Left ventricle myocardium superior (tissue), 1 donor: ENCODE data around the gene SLC7A4. TPM values are rescaled to one million over a fixed set of nuclear protein-coding genes. Genes with fewer than 3 reads are reported as not detected.

Source experiments
- ATAC-seq: fragments of 200-7000 bp; cut with Tn5 transposase; one replicate; pipeline ENCODE4 v1.9.1; 2020; ENCODE audit warnings: mild to moderate bottlenecking, moderate library complexity
- DNase-seq: peaks from one replicate; pipeline ENCODE4 v3.0.0-alpha.2; 2020
- intact Hi-C: fragments of 100-400 bp; cut with micrococcal nuclease; formaldehyde crosslinking; loops from one replicate; pipeline ENCODE4 v1.11.0; 2022
- total RNA-seq: library from RNA; stranded (reverse); fragmentation: NEBNext Ultra II Directional; extraction: Animal tissue kit (Norgen Biotek cat#: 25700); gene quantifications from one replicate; pipeline ENCODE4 v1.2.1, GENCODE V29; 2021
- donor health status: DM: no; HTN: yes; CAD: no; lungs with severe emphysema.

The SLC7A4 gene
- total RNA-seq, 1 donor from 2014 or later = 0.30 TPM

DNA sequence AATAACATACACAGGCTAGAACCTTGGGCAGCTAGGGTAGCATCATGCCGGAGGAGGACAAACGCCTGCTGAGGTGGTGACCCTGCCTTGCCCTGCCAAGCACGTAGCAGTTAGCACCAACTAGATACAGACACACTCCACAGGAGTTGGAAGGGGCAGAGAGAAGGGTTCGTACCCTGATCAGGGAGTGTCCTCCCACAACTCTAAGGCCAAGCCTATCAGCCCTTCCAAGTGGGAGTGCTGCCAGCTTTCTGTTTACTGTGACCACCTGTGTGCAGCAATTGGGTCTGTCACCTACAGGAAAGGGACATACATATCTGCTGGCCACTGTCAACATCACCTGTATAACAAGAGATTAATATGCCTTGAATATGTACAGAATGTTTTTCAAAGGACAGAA lies 28.6 kb downstream of the SLC7A4 start:
- intact Hi-C loops = no loop called here
- no peak for DNase-seq
- ATAC-seq = no peak

DNA sequence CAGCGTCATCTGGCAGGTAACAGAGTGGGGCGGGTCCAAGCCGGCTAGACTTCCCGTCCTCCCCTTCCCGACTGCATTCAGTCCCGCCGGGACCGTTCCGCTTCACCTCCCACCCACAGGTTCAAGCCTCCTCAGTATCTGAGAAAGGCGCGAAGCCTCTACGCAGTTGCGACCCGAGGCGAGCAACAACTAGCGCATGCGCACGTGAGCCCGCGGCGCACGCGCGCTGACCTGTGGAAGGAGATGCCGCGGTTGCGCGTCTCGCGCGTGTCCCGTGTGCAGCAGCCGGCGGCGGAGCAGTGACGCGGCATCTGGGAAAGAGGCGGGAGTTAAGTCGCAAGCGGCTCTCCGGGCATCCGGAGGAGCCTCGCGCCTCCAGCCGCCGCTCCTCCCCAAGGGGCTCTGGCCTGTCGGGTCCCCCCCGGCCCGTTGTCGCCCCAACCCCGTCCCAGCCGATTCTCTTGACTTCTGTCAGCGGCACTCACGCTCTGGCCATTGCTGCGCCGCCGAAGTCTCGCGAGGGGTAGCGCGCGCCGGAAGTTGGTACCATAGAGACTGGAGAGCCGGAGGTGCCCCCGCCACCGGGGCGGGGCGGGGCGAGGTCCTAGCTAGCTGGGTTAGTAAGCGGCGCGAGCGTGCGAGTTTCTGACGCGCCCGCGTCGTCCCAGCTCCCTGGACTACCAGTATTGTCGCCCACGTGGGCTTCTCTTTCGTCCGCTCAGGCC lies 30.6 kb downstream of the SLC7A4 start, which contains the start of gene THAP7:
THAP7 (minus strand) TSS at position 518 of the 725 bp plus-strand sequence; CDS start at position 311, 207 bp downstream.
- peak; percentile 99 for DNase-seq

DNA sequence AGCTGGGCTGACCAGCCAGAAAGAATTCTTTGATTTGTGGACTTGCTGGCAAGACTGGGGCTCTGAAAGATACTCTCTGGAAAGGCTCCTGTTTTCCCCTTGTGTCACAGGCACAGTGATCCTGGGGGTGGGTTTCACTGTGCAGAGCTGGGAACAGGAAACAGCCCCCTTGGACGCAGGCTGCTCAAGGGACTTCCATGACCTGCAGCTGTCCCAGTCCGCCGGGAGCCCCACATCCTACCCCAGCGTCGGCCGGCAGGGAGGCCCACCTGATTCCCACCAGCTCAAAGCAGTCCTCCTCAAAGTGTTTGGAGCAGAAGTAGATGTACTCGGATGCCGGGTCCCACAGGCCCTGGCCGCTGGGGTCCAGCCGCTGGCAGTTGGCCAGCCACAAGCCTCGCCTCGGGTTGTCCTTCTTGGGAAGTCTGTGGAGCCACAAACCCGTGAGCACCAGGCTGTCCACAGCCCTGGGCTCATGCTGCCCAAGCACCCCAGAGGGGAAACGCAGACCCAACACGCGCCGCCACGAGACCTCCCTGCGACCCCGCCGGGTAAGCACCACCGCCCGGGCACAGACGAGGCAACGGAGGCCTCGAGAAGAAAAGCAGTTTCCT lies 31.3 kb downstream of the SLC7A4 start:
- ATAC-seq = peak; percentile 19
- no peak for DNase-seq
- intact Hi-C loops = no loop called here

More for the DNA sequence above, 30.6 kb downstream of the SLC7A4 start, which contains the start of gene THAP7:
- ATAC-seq = peak; percentile 96
- intact Hi-C loops = no loop called here

DNA sequence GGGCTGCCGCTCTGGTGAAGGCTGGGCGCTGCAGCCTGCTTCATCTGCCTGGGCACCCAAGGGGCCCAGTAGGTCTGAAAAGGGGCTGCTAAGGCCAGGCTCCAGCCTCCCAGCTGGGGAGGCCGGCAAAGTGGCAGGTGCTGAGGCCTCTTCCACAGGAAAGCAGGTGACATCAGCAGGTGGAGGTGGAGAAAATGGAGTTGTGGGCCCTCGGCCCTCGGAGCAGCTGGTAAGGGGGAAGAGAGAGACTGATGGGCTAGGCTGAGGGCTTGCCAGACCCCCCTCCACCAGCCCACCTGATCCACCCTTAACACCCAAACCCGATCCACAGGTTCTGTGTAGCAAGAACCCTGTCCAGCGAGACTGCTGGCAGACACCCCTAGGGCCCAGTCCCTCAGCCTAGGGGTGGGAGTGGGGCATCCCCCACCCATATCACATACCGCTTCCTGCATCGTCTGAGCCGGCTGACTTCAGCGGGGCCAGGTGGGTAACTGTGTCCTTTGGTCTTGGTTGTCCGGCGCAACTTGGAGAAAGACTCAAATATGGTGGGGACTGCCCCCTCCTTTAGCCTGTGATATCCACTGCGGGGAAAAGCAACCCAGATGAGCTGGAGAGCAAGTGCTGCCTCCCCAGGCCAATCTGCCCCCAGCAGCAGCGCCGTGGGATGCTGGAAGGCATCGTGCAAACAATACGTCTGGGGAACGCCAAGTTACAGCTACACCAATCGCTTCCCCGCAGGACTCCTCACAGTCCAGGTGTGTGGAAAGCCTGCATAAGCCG lies 32.0 kb downstream of the SLC7A4 start:
- ATAC-seq (no peak), DNase-seq (no peak)
- intact Hi-C loops = no loop called here

DNA sequence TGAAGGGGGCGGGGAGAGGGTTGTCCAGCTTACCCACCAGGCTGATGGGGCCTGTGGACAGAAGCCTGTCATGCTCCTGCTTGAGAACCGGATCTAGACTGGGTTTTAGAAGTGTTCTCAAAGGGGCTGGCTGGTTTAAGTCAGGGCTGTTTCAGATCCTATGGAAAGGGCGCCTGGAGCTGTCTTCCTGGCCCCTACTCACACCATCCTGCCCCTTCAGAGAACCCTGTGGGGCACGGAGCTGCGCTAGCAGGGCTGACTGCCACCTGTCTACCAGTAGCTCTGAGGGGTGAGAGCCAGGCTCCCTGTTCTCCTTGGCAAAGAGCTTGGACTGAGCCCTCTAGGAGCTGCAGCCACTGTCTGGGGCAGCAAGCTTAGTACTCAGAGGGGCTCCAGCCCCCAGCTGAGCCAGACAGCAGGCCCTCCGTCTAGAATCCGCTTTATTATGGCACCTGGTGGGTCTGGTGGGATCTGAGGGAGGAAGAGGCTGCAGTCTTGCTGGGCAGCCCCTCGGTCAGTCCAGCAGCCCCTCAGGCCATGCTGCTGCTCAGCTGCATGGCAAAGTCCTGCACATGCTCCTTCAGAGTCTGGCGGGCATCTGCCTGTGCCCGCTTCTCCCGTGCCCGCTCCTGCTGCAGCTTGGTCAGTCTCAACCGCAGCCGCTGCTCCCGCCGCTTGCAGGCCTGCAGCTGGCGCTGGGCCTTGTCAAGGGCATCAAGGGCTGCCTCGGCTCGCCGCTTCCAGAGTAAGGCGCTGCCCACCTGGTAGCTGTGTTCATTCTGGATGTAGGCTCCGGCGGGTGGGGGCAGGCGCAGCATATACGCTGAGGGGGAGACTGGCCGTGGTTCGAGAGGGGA lies 32.8 kb downstream of the SLC7A4 start:
- DNase-seq (no peak), ATAC-seq (no peak)
- intact Hi-C loops = no loop called here

DNA sequence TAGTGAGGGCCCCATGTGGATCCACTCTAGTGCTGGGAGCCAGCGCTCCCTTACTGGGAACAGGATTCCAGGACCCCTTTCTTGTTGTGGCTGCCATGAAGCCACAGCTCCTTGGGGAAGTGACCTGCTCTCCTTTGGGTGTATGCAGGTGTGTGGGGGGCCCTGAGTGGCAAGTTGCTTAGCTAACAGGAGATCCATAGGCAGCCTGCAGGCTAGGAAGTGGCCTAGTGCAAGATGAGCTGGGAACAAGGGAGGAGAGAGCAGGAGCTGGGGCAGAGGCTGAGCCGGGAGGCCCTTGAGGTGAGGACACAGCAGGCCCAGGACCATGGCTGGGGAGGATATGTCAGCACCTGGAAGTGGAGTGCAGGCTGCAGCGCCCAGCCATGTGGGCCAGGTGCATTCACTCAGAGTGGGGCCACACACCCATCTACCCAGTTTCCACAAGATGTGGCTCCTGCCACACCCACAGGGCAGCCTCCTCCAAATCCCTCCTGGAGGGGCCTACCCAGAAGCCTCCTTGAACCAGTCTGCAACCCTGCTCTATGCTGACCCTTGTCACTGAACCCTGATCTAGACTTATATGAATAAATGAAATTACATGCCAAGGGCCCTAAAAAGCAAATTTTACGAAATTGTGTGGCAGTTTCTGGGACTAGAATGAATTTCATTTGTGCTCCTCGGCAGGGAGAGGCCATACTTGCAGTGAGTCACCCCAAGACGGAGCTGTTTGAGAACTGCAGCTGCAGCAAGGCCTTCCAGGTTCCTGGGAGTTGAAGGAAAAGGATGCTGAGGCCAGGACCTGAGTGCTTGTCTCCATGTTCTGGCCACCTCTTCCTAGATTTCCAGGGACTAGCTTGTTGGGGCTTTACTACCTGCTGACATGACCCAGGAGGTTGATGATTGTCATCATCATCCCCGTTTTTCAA lies 33.7 kb downstream of the SLC7A4 start:
- ATAC-seq = no peak
- DNase-seq = no peak
- intact Hi-C loops = no loop called here

DNA sequence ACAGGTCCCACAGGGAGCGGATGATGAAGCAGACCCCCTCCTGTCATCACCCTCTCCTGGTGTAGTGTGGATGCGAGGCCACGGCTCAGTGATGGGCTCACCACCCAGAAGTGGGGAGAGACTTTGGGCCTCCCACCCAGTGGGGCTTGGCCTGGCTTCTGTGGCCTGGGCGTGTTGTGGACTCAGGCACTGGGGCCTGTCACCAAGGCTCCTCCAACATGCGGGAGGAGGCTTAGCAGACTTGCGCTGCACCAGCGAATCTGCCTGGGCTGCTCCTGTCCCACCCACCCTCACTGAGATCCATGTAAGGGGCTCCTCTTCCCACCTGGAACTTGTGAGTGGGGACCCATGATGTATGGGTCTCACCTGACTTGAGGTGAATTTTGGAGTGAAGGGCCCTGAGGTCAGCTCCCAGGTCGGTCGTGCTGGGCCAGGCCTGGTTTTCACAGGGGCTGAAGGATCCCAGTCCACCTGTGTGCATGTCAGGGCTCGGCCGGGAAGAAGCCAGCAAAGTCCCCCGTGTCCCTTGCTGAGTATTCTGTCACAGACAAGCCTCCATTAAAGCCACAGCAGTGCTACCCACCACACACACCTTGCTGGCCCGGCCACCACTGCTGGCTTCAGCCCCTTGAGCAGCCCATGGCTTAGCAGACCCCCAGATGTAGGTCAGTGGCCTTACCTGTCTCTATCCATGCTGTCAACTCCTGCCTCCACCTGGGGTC lies 34.7 kb downstream of the SLC7A4 start:
- no peak for ATAC-seq
- DNase-seq = no peak
- intact Hi-C loops = no loop called here

DNA sequence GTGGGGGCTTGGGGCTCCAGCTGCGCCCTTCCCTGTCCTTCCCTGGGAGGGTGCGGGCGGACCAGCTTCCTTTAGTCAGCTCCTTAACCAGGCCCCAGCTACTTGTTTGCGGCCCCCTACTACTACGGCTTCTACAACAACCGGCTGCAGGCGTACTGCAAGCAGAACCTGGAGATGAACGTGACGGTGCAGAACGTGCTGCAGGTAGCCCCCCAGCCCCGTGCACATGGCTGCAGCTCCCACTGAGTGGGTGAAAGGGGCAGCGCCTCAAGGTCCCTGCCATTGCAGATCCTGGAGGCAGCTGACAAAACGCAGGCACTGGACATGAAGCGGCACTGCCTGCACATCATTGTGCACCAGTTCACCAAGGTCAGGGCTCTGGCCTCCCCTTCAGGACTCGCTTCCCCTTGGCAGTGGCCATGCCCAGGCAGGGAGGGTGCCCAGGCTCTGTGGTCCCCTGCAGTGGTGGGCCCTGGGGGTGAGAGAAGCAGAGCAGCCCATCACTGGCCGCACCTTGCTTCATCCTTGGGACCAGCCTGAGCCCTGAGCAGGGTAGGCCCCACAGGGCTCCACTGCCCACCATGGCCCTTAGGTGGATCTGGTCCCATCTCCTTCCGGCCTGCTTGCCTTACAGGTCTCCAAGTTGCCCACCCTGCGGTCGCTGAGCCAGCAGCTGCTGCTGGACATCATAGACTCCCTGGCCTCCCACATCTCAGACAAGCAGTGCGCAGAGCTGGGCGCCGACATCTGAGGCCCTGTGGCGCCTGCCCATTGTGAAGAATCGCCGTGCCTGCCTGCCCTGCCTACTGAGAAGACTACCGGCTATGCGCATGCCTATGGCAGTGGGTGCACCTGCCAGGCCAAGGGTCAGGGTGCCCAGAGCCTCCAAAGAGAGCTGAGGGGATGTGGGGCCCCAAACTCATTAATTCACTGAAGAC lies 35.5 kb downstream of the SLC7A4 start:
- ATAC-seq = no peak
- intact Hi-C loops = no loop called here
- no peak for DNase-seq

DNA sequence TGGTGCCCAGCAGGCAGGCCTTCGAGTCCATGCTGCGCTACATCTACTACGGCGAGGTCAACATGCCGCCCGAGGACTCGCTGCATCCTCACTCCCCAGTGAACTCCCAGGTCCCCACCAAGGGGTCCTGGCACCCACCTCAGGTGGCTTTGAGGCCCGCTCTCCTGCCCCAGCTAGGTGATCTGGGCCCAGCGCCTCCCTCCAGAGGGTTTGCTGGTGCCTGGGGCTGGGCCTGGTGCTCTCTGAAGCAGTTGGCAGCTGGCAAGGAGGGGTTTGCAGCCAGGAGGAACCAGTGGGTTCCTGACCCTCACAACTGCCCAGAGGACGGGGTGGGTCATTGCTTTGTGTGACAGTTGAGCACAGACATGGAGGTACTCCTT lies 36.3 kb downstream of the SLC7A4 start:
- DNase-seq (no peak), ATAC-seq (no peak)
- intact Hi-C loops = no loop called here

DNA sequence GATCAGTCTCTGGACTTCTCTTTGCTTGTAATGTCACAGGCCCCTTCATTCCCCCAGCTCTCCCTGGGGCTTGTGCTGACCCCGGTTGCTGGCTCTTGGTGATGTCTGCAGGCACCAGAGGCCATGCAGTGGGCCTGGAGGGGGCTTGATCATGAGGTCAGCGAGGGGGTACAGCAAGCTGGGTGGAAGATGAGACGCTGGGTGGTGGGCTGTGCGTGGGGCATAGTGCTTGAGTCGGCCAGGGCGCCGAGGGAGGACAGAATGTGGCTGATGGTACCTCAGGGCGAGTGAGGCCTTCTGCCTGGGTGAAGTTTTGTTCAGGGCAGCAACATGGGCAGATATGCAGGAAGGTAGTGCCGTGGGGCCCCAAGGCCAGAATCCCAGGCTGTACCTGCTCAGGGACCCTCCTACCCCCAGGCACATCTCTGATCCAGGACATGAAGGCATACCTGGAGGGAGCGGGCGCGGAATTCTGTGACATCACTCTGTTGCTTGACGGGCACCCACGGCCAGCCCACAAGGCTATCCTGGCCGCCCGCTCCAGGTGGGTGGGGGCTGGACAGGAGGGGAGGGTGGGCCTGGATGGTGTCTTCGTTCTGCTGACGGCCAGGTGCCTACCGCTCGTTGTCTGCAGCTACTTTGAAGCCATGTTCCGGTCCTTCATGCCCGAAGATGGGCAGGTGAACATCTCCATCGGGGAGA lies 36.9 kb downstream of the SLC7A4 start:
- DNase-seq (no peak), ATAC-seq (no peak)
- intact Hi-C loops = no loop called here

DNA sequence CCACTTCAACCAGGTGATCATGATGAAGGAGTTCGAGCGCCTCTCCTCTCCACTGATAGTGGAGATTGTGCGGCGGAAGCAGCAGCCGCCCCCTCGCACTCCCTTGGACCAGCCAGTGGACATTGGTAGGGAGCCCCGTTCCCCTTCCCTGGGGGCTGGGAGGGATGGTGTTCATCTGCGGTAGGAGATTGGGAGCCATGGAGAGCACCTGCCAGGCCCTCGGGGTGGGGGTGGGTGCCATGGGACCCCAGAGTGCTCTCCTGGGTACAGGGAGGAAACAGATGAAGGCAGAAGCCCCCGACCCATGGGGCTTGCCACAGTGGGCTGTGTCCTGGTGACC lies 37.5 kb downstream of the SLC7A4 start:
- DNase-seq (no peak), ATAC-seq (no peak)
- intact Hi-C loops = no loop called here

DNA sequence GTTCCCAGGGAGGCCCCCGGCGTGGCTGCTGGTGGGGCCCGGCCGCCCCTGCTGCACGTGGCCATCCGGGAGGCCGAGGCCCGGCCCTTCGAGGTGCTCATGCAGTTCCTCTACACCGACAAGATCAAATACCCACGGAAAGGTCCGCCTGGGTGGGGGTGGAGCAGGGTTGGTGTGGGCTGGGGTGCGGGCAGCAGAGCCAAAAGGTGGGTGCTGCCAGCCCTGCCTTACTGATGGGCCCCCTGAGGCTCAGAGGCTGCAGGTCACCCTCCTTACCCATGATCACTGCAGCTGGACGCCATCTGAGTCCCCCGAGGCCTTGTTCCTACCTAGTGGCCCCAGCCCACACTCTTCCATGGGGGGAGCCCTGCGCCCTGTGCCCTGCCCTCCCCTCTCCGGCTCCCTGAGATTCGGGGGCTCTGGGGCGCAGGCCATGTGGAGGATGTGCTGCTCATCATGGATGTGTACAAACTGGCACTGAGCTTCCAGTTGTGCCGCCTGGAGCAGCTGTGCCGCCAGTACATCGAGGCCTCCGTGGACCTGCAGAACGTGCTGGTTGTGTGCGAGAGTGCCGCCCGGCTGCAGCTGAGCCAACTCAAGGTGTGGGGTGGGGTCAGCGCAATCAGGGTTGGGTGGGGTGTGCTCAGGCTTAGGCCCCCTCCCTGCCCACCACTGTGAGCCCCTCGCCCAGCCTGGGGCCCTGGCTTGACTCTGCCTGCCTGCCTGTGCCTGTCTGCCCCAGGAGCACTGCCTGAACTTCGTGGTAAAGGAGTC lies 38.0 kb downstream of the SLC7A4 start:
- intact Hi-C loops = no loop called here
- ATAC-seq = no peak
- DNase-seq = no peak

DNA sequence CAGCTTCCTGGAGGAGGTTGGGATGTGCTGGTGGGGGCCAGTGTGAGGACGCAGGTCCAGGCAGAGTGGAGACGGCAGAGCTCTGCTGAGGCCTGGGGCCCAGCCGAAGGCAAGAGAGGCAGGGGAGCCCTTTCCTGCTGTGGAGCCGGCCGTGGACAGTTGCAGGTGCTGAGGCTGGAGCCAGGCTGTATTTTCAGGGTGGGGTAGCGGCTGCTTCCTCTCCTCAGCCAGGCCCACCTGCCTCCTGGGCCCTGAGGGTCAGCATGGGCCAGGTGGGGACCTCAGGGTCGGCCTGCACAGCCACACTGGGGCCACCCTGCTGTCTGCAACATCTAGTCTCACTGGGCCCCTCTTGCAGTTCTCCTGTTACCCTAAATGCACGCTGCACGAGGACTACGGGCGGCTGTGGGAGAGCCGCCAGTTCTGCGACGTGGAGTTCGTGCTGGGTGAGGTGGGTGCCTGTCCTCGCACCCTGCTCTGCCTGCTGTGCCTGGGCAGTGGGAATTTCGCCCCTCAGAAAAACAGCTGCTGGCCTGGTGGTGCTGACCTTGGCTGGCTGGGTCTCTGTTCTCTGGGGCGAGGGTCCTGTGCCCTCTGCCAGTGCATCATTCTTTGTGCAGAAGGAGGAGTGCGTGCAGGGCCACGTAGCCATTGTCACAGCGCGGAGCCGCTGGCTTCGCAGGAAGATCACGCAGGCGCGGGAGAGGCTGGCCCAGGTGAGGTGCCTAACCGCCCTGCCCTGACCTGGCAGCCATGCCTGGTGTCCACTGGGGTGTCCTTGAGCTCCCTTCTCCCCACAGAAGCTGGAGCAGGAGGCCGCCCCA lies 38.8 kb downstream of the SLC7A4 start:
- DNase-seq (no peak), ATAC-seq (no peak)
- intact Hi-C loops = no loop called here

DNA sequence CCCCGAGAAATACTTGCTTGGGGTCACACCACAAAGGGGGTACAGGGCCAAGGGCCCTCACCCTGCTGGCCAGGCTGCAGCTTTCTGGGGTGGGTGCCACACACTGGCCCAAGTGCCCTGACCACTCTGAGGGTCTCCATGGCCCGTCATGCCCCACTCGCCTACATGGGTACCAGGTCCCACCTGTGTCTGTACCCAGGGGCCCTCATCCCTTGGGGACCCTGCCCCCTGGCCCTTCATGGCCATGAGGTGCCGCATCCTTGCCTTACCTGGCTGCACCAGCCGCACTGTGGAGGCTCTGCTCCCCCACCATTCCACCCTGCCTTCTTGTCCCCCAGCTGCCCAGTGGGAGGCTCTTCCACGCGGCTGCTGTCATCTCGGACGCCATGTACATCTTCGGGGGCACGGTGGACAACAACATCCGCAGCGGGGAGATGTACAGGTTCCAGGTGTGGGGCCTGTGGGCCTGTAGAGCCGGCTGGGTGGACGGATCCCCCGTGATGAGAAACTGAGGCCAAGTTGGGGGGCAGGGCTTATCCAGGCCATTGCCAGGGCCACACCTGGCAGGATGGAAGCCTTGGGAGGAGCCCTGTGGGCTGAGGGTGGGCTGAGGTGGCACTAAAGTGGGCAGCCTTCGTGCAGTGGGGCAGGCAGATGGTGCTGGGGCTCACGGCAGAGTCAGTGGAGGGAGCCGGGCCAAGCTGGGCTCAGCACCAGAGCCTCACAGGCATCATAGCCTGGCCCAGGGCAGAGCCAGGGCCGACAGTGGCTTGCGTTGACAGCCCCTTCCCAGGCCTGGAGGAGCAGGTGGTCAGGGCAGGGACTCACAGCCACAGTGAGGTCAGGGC lies 39.7 kb downstream of the SLC7A4 start:
- DNase-seq (no peak), ATAC-seq (no peak)
- intact Hi-C loops = no loop called here
